Measurements from ENCODE around the gene WNT9A.

The WNT9A gene

DNA sequence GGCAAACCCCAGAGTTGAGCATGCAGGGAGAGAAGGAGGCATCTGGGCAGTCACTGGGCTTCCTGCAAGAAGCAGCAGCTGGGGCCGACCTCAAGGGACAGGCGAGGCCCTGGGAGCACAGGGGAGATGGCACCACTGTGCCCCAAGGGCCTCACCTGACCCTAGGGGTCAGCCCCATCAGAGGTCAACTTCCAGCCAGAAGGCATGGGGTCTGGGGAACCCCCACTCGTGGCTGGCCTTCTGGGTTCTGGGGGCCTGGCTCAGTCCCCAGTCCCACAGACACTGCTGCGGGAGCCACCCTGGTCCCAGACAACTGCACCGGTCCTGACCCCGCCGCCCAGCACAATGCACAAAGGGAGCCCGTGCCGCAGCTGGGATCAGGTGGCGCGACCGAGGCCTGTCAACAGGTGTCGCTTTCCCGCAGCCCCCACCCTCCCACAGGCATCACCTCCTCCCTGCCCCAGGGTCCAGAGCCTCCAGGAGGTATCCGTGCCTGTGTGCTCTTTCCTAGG is 6.2 kb downstream of the WNT9A start:
- no peak for DNase-seq

DNA sequence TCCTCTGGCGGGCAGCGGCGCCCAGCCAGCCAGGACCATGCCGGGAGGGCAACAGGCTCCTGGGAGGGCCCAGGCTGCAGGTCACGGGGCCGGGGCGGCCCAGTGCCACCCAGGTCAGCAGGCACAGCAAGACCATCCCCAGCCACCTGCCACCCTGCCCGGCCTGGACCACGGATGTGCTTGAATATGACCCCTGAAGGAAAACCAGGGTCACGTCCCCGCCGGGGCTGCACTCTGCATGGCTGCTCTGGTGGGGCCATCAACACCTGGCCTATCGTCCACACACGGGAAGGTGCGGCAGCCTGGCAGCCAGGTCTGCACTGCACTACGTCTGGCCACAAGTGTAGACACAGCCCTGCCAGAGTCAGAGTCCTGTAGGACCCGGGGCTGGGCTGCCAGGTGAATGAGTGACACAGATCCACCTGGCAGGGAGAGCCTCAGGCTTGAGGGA is 6.9 kb downstream of the WNT9A start:
- DNase-seq = no peak

DNA sequence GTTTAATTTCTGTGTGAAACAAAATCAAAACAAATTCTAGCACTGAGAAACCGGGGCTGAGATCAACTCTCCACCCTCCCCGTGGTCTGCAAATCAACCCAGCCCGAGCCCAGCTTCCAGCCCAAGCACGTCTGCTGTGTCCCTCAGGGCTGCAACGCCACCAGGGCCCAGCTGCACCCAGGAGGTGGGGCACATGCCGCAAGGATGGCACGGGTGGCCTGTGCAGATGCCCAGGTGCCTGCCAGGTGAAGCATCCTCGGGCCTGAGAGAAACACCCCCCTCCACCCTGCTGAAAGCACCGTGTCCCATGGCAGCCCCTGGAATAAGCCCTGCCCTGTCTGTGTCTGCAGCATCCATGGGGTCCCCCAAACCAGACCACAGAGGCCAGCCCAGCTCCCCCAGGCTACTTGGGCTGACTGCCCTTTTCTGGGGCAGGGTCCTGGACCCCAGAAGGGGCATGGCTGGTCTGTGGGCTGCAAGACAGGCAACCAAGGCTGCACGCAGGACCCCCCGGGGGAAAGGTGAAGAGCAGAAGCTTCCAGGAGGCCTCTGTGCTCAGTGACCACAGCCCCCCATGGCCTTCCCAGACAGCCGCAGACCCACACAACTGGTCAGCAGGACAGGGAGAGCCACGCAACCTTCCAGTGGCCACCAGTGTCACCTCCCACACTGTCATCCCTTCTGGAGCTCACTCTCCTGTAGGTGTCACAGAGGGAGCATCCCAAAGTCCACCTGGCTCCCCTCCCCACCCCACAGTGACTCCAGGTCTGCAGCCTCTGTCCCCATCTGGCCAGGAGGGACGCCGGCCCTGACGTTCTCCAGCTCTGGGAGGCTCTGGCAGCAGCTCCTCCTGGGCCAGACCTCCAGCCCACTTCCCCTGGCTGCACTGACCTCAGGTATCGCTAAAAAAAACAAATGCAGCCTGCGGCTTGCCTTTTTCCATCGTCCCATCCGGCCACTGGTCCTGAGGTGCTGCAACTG is 7.7 kb downstream of the WNT9A start:
- no peak for DNase-seq

- no peak for DNase-seq
Measured at GRCh38 chr1:227938911-227939790, 8.6 kb downstream of the WNT9A start.

DNA sequence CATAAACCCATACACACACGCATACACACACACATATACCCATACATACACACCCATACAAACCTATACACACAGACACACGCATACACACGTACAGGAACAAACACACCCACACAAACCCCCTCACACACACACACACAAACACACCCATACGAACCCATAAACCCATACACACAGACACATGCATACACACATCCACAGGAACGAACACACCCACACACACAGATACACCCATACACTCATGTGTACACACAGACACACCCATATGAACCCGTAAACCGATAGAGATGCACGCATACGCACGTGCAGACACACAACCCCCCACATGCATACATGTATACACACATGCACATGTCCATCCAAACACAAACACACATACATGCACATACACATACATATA is 9.5 kb downstream of the WNT9A start:
- DNase-seq = no peak

- no peak for DNase-seq
Measured at GRCh38 chr1:227937838-227938145, 9.9 kb downstream of the WNT9A start.

DNA sequence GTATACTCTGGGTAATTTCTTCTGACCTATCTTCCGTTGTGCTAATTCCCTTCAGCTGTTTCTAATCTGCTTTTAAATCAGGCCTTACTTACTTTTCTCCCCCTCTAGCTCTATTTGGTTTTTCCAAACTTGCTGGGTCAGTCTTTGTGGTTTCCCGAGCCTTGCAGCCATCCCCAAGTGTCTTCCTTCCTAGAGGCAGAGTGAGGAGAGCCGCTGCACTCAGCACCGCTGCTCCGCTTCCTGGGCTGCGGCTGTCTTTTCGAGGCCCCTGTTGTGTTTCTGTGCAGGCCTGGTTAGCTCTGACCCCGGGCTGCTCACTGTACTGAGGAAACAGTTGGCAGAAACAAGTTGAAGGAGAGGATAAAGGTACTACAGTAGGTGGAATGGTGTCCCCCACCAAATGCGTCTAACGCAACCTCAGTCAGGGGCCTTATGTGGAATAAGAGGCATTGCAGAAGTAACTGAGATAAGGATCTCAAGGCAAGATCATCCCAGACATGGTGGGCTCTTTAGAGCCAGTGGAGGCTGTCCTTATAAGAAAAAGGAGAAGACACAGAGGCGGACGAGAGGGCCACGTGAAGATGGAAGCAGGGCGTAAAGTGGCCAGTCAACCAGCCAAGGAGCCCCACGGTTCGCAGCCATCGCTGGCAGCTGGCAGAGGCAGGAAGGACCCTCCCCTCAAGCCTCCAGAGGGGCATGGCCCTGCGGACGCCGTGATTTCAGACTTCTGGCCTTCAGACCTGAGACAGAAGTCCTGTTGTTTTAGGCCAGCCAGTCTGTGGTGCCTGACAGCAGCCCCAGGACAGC is 10.5 kb downstream of the WNT9A start:
- DNase-seq = no peak

DNA sequence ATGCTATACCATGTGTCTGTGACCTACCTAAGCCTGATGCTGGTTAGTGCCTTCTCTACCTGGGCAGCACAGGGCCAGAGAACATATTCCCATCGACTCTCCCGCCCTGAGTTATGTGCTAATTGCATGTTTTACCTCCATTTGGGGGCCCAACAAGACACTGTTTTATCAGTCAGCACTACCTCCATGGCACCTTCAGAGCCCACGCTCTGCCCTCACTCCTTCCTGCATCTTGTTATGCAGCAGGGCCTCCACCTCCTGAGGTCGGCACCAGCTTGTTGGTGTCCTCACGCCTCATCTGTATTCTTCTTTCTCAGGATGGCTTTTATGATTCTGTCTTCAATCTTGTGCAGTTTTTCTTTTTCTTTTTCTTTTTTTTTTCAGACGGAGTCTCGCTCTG is 11.9 kb downstream of the WNT9A start:
- DNase-seq = no peak

GRCh38 chr1:227934476-227935313 is 13.0 kb downstream of the WNT9A start:
- peak; percentile 86 for DNase-seq

GRCh38 chr1:227929751-227930472 is 17.8 kb downstream of the WNT9A start:
- DNase-seq = no peak

DNA sequence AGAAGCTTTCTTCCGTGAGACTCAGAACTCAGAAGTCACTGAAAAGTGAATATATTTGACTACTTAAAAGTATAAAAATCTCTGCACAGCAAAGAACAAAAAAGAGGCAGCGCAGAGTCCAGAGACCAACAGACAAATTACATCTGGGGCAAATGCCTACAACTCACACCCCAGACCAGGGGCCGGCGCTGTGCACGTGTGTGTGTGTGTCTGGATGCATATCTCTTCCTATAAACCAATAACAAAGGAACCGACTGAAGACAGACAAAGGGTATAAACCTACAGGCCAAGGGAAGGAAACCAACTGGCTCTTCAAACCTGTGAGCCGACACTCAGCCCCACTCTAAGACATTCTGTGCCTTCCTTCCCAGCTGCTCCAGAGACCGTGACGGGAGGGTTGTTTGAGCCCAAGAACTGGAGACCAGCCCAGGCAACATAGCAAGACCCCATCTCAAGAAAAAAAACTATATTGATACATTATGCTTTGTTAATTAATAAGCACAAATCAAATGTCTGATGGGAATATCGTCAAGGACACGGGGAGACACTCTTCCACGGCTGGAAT is 18.8 kb downstream of the WNT9A start:
- no peak for DNase-seq

DNA sequence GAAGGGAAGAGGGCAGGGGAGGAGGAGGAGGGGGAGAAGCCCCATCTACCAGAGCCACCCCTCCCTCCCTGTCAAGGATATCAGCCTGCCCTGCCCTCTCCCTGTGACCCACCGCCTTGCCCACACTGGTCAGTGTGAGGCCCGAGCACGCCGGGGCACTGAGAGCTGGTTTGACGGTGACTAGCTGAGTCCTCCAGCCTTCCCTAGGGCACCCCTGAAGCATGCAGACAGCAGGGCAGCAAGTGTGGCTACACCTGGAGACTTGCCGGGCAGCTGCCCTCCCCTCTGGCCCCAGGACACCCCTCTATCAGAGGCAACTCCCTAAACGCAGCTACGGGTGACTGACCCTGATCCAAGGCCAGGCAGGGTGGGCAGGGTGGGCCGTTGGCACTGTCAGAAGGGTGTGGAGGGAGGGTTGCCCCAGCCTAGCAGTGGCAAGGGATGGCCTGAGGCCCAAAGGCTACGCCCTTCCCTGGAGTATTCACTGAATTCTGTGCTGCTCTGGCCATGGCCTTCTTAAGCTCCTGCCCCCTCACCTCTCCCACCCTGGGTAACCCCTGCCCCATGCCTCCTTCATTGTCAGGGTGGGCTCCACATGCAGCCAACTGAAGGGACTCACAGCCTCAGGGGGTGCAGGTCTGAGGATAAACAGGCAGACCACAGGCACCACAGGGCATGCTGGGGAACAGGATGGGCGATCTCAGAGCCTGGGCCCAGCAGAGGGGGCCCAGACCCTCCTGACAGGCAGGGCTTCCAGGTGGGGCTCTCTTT is 19.6 kb downstream of the WNT9A start:
- no peak for DNase-seq

DNA sequence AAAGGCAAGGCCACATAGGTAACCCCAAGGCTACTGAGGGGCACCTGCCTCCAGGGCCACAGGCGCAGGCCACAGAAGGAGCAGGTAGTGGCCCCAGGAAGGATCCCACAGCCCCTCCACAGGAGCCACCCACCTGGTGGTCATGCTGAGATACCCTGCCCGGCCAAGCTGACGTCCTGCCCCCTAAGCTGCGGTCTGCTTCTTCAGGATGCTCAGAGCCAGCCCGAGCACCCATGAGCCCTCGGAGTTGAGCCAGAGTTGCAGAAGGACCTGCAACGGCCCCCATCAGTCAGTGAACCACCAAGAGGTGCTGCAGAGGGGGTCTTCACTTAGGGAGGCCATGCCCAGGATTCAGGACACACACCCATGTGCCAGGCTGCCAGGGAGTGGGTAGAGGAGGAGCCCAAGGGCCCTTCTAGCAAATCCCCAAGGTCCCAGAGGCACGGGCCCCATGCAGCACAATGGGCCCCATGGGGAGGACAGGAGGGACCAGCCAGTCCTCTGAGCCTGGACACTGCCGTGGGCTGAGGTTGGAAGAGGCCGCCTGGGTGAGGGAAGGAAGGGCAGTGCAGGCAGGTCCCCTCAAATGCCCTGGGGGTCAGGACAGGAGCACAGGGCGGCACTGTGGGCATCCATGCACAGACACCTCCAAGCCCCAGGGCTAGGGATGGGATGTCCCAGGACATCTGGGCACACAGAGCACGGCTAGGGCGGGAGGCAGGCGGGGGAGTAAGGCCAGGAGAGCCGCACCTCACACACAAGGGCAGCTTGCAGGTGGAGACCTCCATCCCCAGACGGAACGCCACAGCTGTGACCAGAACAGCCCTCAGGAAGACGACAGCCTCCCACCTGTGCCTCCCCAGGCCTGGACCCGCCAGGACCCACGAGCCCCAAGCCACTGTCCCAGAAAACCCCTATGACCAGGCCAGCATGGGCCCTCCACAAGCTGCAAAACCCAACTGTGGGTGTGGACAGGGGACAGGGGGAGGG is 20.5 kb downstream of the WNT9A start:
- no peak for DNase-seq

- DNase-seq = no peak
Measured at GRCh38 chr1:227926216-227926791, 21.4 kb downstream of the WNT9A start.

- DNase-seq = no peak
Measured at GRCh38 chr1:227925582-227926198, 22.0 kb downstream of the WNT9A start.

GRCh38 chr1:227924833-227925574 is 22.7 kb downstream of the WNT9A start:
- DNase-seq = no peak

All from fibroblast of skin of scalp (primary cell).